CD14-positive monocyte (primary cell): Measurements from ENCODE around the gene PRELID3B. TPM values are rescaled to one million over a fixed set of nuclear protein-coding genes. Genes with fewer than 3 reads are reported as not detected.

Experiments used
- DNase-seq, 3 donors: peaks; one replicate each; pipeline ENCODE4 v3.0.0-alpha.2; 2011 to 2022
- H2AFZ ChIP-seq: 2 replicates; pipeline ENCODE4 v1.6.0; 2012; ENCODE audit warnings: mild to moderate bottlenecking, low read depth, low read length, inconsistent platforms; ENCODE audit not compliant: insufficient read depth, poor library complexity, severe bottlenecking
- H3K27ac ChIP-seq, 2 donors: 1 replicate in 1 of 2; 2 replicates in 1 of 2; pipeline ENCODE4 v1.5.1; 2012 to 2013; ENCODE audit warnings: low read length in 2 of 2, control low read depth in 1 of 2, inconsistent platforms in 1 of 2, low read depth in 1 of 2, mild to moderate bottlenecking in 1 of 2
- H3K27me3 ChIP-seq, 2 donors: one replicate each; pipeline versions ENCODE4 v1.6.0 to v1.6.1; 2011 to 2013; ENCODE audit warnings: low read length in 2 of 2; ENCODE audit not compliant: control insufficient read depth in 2 of 2, insufficient read depth in 2 of 2
- H3K36me3 ChIP-seq, 2 donors: replicated peaks in 1 of 2; 1 replicate in 1 of 2; 2 replicates in 1 of 2; pipeline versions ENCODE4 v1.5.1 to v1.6.1; 2012 to 2013; ENCODE audit warnings: low read length in 2 of 2, control low read depth in 1 of 2, inconsistent platforms in 1 of 2, mild to moderate bottlenecking in 1 of 2; ENCODE audit not compliant: insufficient read depth in 2 of 2, control insufficient read depth in 1 of 2
- H3K4me1 ChIP-seq, 2 donors: 1 replicate in 1 of 2; 2 replicates in 1 of 2; pipeline versions ENCODE4 v1.5.1 to v1.6.1; 2012 to 2013; ENCODE audit warnings: low read length in 2 of 2, control low read depth in 1 of 2, inconsistent platforms in 1 of 2, mild to moderate bottlenecking in 1 of 2, moderate library complexity in 1 of 2; ENCODE audit not compliant: insufficient read depth in 2 of 2, control insufficient read depth in 1 of 2
- H3K4me2 ChIP-seq: replicated peaks from 2 replicates; pipeline ENCODE3; 2012; ENCODE audit warnings: low read length, moderate library complexity, mild to moderate bottlenecking; ENCODE audit not compliant: poor library complexity, severe bottlenecking; ENCODE audit errors: extremely low read depth
- H3K4me3 ChIP-seq, 3 experiments: fragments of 200-600 bp in 1 of 3; sonication (generic) in 1 of 3; replicated peaks in 1 of 3; 1 replicate in 2 of 3; 2 replicates in 1 of 3; pipeline ENCODE4 v1.5.1; 2011 to 2013; ENCODE audit warnings: low read length in 3 of 3, mild to moderate bottlenecking in 3 of 3, control low read depth in 2 of 3, low read depth in 2 of 3, inconsistent platforms in 1 of 3, moderate library complexity in 1 of 3
- H3K79me2 ChIP-seq: 2 replicates; pipeline ENCODE4 v1.6.0; 2012; ENCODE audit warnings: mild to moderate bottlenecking, control low read depth, inconsistent platforms, low read length, moderate library complexity; ENCODE audit not compliant: insufficient read depth
- H3K9ac ChIP-seq: 2 replicates; pipeline ENCODE4 v1.6.0; 2017; ENCODE audit warnings: low read length, mild to moderate bottlenecking; ENCODE audit not compliant: insufficient read depth, poor library complexity, severe bottlenecking
- H3K9me3 ChIP-seq, 2 donors: replicated peaks in 1 of 2; 1 replicate in 1 of 2; 2 replicates in 1 of 2; pipeline versions ENCODE4 v1.5.1 to v1.6.1; 2012 to 2013; ENCODE audit warnings: low read length in 2 of 2, control low read depth in 1 of 2; ENCODE audit not compliant: control insufficient read depth in 1 of 2, insufficient read depth in 1 of 2
- H4K20me1 ChIP-seq: 2 replicates; pipeline ENCODE4 v1.6.0; 2012; ENCODE audit warnings: mild to moderate bottlenecking, low read length, control low read depth, moderate library complexity; ENCODE audit not compliant: insufficient read depth
- H3K27ac Mint-ChIP-seq, 7 donors: one replicate each; pipeline ENCODE4 v1.8.0; 2020; ENCODE audit warnings: mild to moderate bottlenecking in 7 of 7, mixed read lengths in 7 of 7, moderate library complexity in 6 of 7, inconsistent platforms in 2 of 7
- H3K27me3 Mint-ChIP-seq, 3 donors: one replicate each; pipeline ENCODE4 v1.8.0; 2021 to 2022; ENCODE audit warnings: low read depth in 3 of 3, mild to moderate bottlenecking in 3 of 3, mixed read lengths in 3 of 3, moderate library complexity in 3 of 3, inconsistent platforms in 1 of 3
- H3K36me3 Mint-ChIP-seq, 2 donors: one replicate each; pipeline ENCODE4 v1.8.0; 2020; ENCODE audit warnings: mixed read lengths in 2 of 2, inconsistent platforms in 1 of 2, mild to moderate bottlenecking in 1 of 2
- H3K4me1 Mint-ChIP-seq: one replicate; pipeline ENCODE4 v1.8.0; 2020; ENCODE audit warnings: mild to moderate bottlenecking, mixed read lengths
- H3K4me3 Mint-ChIP-seq, 2 donors: one replicate each; pipeline ENCODE4 v1.8.0; 2020; ENCODE audit warnings: mild to moderate bottlenecking in 2 of 2, mixed read lengths in 2 of 2, moderate library complexity in 1 of 2
- H3K9me3 Mint-ChIP-seq, 7 donors: one replicate each; pipeline ENCODE4 v1.8.0; 2020 to 2022; ENCODE audit warnings: mixed read lengths in 7 of 7, mild to moderate bottlenecking in 6 of 7, moderate library complexity in 6 of 7, inconsistent platforms in 2 of 7
- CTCF ChIP-seq: fragments of 200-600 bp; IDR thresholded peaks from one replicate; pipeline ENCODE4 v1.8.0; 2022; ENCODE audit warnings: antibody characterized with exemption, mild to moderate bottlenecking
- WGBS: methylation state at CpG from one replicate; pipeline ENCODE4 v1.1.5; 2013; ENCODE audit warnings: missing lambda C conversion rate; ENCODE audit not compliant: insufficient coverage; 5-methylcytosine and 5-hydroxymethylcytosine counted together
- intact Hi-C, 2 donors: fragments of 100-400 bp; cut with micrococcal nuclease; formaldehyde crosslinking; loops; one replicate each; pipeline versions ENCODE4 v1.15.0 to v1.15.1; 2023
- polyA plus RNA-seq, 3 donors: library from polyadenylated mRNA; depleted of rRNA in 1 of 3; unstranded in 2 of 3; stranded (reverse) in 1 of 3; fragments of 300-500 nt in 2 of 3; fragments of >200 nt in 1 of 3; fragmentation: Illumina TruSeq in 2 of 3; gene quantifications; 1 replicate in 2 of 3; 2 replicates in 1 of 3; pipeline ENCODE4 v1.2.3, GENCODE V29; 2012 to 2021

Gene PRELID3B
- polyA plus RNA-seq, 3 donors: 16.9 to 21.0 (median 20.1) TPM

DNA sequence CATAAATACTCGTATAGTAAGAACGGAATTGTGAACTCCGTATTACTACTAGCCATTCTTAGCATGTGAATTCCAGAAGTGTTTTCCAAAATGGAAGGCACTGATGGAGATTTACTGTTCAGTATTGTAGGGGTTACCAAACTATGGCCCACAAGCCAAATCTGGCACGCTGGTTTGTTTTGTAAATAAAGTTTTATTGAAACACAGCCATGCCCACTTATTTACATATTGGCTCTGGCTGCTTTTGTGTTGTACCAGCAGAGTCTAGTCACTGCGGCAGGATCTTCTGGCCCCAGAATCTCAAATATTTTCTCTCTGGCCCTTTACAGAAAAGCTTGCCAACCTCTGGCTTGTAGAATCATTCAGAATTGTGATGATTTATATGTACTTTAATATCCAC lies 44.3 kb upstream of the PRELID3B start:
- H3K27ac ChIP-seq: no peak overlapping the region
- Mint-ChIP-seq H3K4me1 (peaks cover 4% of the 10 kb centered on the region), H3K27ac (no peak overlapping the region), H3K36me3 (no peaks in the 10 kb centered on the region), H3K27me3 (peaks cover 7 to 13% (median 7%) of the 10 kb centered on the region in 3 donors), H3K9me3 (no peaks in the 10 kb centered on the region), H3K4me3 (no peak overlapping the region)
- intact Hi-C loops: loop anchor here in 1 of 2 donors (5.0 kb wide), 1 partner anchor 120 kb away; no protein-coding TSS in a partner anchor
- no peaks in the 10 kb centered on the region for H3K36me3 ChIP-seq
- no peak overlapping the region for H3K4me2 ChIP-seq
- no peak overlapping the region for H2AFZ ChIP-seq
- H3K27me3 ChIP-seq: peaks cover 16 to 22% of the 10 kb centered on the region in 2 donors
- no peaks in the 10 kb centered on the region for H3K79me2 ChIP-seq
- H3K9ac ChIP-seq: no peak overlapping the region
- H4K20me1 ChIP-seq: no peaks in the 10 kb centered on the region
- no peak for TF ChIP-seq CTCF
- no peak for DNase-seq
- H3K4me3 ChIP-seq: no peak overlapping the region
- no peaks in the 10 kb centered on the region for H3K4me1 ChIP-seq
- WGBS: no CpG with 5 or more reads among the region's 5 CpGs
- no peaks in the 10 kb centered on the region for H3K9me3 ChIP-seq

DNA sequence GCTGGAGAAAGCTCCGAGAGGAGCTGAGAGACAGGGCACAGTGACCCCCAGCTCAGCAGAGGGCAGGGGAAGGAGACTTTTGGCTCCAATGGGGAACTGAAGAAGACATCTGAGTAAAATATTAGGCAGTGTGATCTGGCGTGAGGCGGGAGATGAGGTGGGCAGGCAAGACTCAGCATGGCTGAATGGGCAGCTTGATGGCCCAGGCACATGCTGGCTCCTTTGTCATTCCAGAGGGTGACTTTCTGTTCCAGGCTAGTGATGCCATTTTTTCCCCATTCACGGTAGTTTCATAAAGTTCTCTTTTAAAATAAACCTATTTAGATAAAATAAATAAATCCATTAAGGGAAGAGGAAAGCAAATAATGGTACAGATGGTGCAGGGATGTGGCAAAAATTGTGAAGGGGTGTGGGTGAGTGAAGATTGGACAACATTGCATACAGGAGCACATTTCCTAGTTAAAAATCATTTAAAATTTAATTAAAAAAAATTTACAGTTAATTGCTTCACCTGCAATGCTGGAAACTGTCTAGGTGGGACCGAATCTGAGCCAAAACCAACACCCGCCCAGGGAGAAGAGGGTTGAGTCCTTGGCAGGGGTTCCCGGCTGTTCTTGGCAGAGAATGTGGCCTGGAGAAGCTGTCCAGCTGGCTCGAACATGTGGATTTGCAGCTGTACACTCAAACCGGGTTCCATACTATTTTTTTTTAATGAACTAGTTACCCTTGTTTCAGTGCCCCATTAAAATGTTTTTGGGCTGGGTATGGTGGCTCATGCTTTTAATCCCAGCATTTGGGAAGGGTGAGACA lies 41.7 kb upstream of the PRELID3B start:
- no peak for TF ChIP-seq CTCF
- no peaks in the 10 kb centered on the region for H3K9me3 ChIP-seq
- intact Hi-C loops: loop anchor here in 1 of 2 donors (5.0 kb wide), 1 partner anchor 138 kb away; no protein-coding TSS in a partner anchor
- H3K27ac Mint-ChIP-seq: no peak overlapping the region
- no peaks in the 10 kb centered on the region for H3K4me1 ChIP-seq
- H3K4me2 ChIP-seq: no peak overlapping the region
- no peak overlapping the region for H2AFZ ChIP-seq
- H3K79me2 ChIP-seq: no peaks in the 10 kb centered on the region
- no peak overlapping the region for H3K4me3 ChIP-seq
- 94% methylated on average over 6 of the region's 9 CpGs for WGBS
- no peaks in the 10 kb centered on the region for H4K20me1 ChIP-seq
- H3K9ac ChIP-seq: no peak overlapping the region
- no peaks in the 10 kb centered on the region for H3K36me3 ChIP-seq
- H3K27me3 Mint-ChIP-seq: peaks cover 8 to 12% (median 12%) of the 10 kb centered on the region in 3 donors
- no peak overlapping the region for H3K4me3 Mint-ChIP-seq
- no peaks in the 10 kb centered on the region for H3K9me3 Mint-ChIP-seq
- peaks cover 4% of the 10 kb centered on the region for H3K4me1 Mint-ChIP-seq
- H3K27ac ChIP-seq: no peak overlapping the region
- peaks cover 18 to 22% of the 10 kb centered on the region in 2 donors for H3K27me3 ChIP-seq
- no peaks in the 10 kb centered on the region for H3K36me3 Mint-ChIP-seq
- no peak for DNase-seq
